HEK293T (cell line): ENCODE measurements around the gene STH.

Experiments
- ARNT ChIP-seq: fragments of 450-650 bp; IDR thresholded peaks from 2 replicates; pipeline ENCODE4 v1.6.1; 2017; ENCODE audit warnings: mild to moderate bottlenecking
- ELF4 ChIP-seq: fragments of 450-650 bp; IDR thresholded peaks from 2 replicates; pipeline ENCODE4 v1.6.1; 2017; ENCODE audit warnings: antibody characterized with exemption
- NFRKB ChIP-seq: fragments of 450-650 bp; IDR thresholded peaks from 2 replicates; pipeline ENCODE4 v1.6.1; 2016; ENCODE audit warnings: mild to moderate bottlenecking, moderate library complexity

DNA sequence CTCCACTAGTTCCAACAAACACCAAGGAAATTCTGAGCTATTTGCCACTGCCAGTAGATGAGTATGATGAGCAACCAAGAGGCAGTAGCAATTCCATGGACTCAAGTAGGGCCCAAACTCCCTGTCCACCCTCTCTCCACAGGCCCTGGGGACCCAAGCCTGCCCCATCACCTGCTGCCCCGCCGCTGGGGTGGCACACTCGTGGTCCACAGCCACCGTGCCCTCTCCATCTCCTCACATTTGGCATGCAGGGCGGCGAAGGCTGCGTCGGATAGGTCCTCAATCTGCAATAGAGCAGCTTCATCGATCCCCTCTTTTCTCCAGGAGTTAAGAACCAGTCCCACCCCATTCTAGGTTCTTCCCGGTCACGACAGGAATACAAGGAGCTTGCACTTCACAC, 33.9 kb downstream of the STH start:
- TF ChIP-seq ELF4 (no peak), NFRKB (no peak), ARNT (no peak)
